ENCODE measurements around the gene MAPK1IP1L.
"Not testable (repeated sequence)": the region's sequence is repeated elsewhere in the genome, so short reads cannot be mapped to it uniquely, and the experiment has no call there.

The MAPK1IP1L gene

DNA sequence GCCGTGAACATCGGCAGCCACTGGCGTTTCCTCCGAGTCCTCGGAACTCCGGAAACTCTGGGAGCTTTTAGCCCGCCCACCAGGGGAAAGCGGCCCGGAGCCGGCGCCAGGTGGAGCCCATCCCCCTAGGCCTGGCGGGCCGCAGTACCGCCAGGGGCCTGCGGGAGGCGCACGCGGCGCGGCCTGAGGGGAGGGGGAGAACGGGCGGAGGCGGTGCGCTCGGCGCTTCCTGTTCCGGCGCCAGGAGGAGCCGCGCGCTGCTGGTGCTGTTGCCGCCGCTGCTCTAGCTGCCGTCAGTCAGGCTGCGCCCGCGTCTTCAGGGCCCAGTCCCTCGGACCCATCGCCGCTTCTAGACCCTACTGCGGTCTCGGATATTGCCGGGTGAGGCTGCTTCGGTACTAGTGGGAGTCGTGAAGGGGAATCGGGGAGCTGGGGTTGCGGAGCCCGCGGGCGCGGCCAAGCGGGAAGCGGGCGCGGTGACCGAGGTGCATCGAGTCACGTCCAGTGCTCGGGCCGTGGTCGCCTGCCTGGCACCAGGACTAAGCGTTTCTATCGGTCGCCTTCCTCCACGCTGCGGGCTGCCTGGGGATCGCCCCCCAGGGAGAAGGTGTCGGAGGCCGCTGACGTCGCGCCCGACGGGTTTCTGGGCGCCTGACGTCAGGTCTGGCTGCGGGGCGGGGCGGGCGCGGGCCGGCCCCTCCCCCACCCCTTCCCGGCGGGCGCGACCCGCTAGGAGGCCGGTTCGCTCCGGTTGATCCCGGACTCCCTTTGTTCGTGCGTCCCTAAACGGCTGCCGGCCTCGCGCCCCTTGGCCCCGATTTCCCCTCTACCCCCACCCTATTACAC, at the start of gene MAPK1IP1L:
MAPK1IP1L (plus strand) TSS at position 225 of the 846 bp plus-strand sequence. CDS start 10,037 bp downstream, outside the sequence.
- DNase-seq, result peak; percentile 30

DNA sequence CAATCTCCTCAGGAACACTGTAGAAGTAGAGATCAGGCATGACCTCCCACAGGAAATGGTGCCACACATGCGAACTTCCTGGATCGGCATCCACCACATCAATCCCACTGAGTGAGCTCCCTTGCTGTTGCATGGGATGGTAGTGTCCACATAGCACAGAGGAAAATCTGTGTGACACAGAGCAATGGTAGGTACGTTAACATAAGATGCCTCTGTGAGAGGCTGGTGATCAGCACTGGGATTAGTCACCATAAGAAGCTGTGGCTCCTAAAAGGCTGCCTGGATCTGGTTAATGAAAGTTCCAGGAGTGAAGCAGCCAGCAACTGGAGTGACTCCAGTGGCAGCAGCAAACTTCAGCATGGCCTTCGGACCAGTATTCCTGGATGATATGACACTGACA, 46.4 kb upstream of the MAPK1IP1L start:
- DNase-seq, result no peak

DNA sequence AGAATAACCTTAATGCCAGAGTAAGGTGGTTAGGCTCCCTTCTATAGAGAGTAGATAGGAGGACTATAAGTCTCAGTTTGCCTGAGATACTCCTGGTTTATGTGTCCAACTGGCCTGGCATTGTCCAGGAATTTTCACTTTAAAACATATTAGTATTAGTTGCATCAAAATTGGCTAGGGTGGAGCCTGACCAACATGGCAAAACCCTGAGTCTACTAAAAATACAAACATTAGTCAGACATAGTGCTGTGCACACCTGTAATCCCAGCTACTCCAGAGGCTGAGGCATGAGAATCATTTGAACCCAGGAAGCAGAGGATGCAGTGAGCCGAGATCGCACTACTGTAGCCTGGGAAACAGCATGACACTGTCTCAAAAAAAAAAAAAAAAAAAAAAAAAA, 36.4 kb upstream of the MAPK1IP1L start:
- DNase-seq, result no peak

DNA sequence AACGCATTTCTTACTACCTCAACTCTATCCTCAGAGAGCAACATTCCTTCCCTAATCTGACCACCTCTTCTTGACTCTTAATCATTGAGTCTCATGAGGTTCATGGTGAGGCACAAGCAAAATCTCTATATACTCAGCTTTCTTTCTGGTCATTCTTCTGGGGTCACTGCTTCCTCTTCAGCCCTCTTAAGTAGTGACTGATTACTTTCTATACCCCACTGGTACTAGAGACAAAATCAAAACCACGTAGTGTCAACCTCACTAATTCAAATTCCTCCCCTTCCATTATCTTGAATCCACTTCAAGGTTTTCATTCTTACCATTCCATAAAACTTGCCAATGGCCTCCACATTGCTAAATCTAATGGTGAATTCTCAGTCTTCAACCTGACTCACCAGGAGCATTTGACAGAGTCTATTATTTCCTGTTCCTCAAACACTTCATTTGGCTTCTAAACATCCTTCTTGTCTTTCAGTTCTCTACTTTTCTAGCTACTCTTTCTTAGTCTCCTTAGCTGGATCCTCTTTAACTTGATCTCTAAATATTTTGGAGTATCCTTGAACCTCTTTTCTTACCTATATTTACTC, 31.4 kb upstream of the MAPK1IP1L start:
- DNase-seq, result no peak

DNA sequence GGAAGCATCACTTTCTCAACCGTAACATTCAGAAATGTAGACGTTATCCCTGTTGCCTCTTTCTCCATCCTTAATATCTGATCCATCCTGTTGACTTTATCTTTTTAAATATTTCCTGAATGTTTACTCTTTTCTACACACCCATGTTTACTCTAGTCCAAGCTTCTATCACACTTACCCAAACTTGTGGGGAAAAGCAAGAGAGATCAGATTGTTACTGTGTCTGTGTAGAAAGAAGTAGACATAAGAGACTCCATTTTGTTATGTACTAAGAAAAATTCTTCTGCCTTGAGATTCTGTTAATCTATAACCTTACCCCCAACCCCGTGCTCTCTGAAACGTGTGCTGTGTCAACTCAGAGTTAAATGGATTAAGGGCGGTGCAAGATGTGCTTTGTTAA, 27.1 kb upstream of the MAPK1IP1L start:
- not testable (repeated sequence) for DNase-seq

DNA sequence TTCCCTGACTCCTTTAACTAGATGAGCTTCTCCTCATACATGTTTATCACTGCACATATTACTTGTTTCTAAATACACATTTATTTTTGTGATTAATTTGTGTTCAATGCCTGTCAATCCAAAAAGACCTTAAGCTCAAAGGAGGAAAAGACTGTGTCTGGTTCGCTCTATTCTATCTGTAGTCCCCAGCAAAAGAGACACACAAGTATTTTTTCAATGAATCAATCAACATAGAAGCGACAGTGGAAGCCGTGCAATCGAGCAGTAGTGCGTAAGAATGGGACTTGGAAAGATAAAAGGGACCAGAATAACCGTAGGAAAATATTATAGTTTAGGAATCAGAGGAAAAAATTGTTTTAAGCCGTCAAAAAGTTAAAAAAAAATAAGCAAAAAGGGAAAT, 25.5 kb upstream of the MAPK1IP1L start:
- no peak for DNase-seq

DNA sequence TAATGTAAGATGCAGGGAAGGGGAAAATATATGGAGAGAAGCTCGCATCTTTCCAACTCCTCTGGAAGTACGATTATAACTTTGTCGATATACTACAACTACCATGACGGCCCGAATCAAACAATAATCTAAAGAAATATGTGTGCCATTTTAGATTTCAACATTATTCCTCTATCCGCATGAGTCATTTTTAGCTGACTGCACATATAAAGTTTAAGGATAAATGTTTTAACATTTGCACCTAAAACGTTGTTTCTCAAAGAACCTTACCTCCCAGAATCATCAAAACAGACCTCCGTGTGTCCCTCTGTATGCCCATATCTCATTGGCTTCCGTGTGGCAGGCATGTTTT, 25.0 kb upstream of the MAPK1IP1L start:
- no peak for DNase-seq

DNA sequence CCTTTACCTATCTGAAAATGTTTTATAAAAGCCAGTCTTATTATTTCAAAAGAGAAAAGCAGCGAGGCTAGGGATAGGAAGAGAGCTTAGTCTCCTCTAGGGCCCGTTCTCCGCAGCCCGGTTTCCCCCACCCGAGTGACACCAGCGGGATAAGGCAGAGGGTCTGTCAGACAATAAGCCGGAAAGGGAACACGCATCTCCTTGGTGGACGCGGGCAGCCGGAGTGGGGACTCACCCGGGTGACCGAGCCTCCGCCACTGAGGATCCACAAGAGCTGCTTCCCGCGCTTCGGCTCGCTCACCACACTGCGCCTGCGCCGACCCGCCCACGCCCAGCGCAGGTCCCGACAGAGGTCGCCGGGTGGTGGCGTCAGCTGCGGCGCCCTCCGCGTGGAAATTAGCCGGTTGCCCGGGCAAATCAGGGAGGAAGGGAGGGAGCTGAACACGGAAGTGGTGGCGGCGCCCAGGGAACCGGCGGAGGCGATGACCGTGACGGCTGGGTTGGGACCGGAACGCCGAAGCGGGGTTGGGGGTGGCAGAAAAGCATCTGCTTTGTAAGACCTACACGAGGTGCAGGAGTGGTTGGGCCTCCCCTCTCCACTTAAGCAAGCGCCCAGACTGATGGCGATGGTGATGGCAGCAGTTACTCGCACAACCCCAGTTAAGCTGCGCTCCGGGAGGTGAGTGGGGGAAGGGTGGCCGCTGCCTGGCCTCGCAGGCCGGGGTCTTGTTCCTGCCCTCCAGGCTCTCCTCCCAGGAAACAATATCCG, 24.5 kb upstream of the MAPK1IP1L start, which contains the start of the genes SOCS4 and WDHD1:
SOCS4 (plus strand) TSS at position 444 of the 769 bp plus-strand sequence. CDS start 15,806 bp downstream, outside the sequence.
WDHD1 (minus strand) TSS at position 307 of the 769 bp plus-strand sequence. CDS start 312 bp downstream, outside the sequence.
- DNase-seq, result peak; percentile 37

DNA sequence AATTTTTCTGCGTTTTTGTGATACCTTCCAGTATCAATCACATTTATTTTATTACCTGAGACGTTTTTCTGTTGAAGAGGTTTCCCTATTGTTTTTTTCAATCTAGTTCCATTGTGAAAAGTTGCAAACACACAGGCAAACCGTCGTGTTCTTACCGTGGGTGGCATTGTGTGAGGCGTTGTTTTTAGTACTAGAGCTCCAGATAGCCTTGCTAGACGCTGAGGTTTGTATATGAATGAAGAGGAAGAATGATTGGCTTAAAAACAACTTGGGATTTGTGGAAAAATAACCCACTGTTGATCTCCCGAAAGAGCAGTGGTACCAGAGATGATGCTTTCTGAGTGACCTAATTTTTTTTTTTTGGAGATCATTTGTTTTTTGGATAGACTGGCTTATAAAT, 23.4 kb upstream of the MAPK1IP1L start:
- no peak for DNase-seq

DNA sequence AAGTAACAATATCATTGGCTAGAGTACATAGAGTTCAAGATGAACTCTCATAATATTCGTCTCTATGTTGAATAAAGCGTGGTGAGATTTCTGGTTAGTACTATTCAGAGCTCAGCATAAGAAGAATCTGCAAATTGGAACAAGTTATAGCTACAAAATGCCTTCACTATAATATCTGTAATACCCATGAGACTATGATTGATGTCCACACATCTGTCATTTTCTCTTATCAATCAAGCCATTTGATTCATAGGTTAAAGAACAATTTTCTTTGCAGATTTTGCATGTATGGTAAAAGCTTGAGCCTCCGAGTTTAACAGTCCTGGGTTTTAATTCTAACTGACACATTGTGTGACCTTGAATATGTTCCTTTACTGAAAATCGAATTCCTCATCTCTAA, 23.0 kb upstream of the MAPK1IP1L start:
- no peak for DNase-seq

DNA sequence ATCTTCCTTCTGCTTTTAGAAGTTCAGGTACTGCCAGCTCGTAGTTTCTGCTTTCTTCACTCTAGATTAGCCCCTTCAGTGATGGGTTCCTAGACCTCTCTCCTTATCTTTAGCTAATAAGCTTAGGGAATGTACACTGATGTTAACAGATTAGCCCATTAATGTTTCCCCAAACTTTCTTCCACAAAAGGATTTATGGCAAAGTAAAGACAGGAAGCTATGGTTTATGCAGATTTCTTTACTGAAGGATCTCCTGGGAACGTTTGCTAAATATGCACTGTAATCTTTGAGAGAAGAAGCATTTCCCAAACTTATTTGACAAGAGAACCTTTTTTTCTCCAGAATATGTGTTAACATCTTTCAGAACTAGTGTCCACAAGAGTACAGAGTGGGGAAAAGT, 20.3 kb upstream of the MAPK1IP1L start:
- no peak for DNase-seq

DNA sequence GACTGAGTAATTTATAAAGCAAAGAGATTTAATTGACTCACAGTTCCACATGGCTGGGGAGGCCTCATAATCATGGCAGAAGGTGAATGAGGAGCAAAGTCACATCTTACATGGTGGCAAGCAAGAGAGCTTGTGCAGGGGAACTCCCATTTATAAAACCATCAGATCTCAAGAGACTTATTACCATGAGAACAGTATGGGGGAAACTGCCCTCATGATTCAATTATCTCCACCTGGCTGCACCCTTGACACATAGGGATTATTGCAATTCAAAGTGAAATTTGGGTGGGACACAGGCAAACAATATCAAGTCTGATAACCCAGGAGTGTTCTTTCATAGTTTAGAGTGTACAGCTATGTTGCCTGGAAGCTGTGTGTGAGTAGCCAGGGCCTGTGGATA, 13.5 kb upstream of the MAPK1IP1L start:
- DNase-seq, result not testable (repeated sequence)

DNA sequence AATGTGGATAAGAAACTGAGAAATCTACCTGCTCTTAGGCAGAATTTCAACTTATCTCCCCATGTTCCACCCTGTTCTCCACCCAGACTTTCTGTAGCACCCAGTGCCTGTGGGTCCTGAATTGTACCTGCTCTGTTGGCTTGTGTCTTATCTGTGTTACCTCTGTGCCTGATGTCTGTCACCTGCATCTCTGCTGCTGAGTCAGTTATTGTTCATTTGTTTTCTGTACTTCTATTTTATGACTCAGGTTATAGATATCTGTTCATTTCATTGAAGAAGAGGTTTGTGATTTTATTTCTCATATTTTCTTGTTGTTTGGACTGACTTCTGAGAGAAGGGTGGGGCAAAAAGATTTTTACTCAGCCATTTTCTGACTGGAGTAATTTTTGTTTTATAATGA, 12.7 kb upstream of the MAPK1IP1L start:
- no peak for DNase-seq

DNA sequence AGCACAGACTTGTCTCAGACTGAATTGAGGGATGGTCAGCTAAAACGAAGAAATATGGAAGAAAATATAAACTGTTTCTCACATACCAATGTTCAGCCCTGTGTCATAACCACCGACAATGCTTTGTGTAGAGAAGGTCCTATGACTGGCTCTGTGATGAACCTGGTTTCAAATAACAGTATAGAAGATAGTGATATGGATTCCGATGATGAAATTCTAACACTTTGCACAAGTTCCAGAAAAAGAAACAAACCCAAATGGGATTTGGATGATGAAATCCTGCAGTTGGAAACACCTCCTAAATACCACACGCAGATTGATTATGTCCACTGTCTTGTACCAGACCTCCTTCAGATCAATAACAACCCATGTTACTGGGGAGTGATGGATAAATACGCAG, 7.9 kb upstream of the MAPK1IP1L start:
- DNase-seq, result no peak

DNA sequence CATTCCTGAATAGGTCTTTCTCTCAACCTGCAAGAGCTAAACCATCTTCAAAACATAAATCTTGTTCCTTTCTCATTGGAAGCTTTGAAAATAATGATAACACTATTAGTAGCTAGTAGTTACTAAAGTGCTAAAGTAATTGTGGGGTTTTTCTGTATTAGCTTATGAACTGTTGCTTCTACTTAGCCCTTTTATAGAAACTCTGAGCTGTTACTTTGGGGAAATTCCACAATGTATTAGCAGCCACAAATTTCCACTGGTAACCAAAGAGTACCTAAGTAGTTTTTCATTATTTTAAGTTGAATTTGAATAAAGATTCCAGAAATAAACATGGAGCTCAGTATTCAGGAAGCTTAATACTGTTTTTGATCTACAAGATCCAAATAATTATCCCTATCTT, 6.4 kb upstream of the MAPK1IP1L start:
- DNase-seq, result no peak

DNA sequence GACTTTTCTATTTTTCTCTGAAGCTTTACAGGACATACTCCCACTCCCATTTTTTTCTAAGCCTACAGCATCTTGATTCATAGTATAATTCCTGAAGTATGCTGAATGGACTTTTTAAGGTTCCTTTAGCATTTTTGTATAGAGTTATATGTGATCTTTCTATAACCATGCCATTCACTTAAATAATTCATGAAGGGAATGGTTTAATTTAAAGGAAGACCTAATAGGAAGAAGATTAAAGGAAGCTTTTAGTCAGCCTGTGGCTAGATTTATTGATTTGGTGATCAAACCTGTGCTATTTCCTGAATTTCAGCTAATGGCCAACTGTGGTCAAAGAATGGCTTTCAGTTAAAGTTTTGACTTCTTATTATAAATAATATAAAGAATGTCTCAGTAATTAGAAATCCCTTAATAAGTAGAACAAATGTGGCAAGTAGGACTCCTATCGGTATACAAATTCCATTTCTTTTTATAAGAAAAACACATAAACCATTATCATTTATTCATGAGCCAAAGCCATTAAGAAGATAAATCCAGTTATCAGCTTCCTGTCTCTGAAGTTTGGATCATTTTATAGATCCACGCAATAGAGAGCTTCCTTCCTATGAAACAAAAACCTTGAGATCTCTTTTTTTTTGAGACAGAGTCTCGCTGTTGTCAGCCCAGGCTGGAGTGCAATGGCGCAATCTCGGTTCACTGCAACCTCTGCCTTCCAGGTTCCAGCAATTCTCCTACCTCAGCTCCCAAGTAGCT, 4.0 kb upstream of the MAPK1IP1L start:
- no peak for DNase-seq

DNA sequence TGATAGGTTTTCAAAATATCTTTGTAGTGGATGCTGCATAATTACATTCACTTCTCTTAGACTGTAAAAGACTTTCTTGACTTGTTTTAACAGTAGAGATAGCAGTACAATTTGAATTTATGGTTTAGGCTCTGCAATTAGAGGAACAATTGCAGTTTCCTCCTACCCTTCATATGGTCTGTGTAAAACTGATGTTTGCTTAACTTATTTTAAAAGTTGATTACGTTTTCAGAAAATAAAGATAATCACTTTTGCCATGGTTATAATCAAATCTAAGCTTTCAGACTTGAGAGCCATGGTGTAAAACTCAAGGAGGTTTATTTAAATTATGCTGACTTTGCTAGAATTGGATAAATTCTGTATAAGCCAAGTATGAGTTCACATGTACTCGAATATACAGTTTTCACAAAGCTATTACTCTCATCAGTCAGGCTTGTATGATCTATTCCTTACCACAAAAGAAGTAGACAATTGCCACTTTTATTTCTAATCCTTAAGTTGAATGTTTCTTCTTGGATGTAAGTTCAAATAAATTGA, 2.5 kb upstream of the MAPK1IP1L start:
- DNase-seq, result no peak

DNA sequence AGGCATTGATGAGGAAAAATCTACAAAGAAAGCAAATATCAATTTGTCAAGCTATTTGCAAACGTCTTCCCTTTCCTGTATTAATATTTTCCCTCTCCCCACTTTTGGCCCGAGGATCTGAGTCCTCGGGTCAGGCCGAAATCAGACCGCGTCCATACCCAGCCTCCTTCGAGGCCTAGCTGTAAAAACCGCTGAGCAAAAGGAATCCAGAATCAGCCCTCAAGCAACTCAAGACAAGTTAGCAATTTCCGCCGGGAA, 353 bp upstream of the MAPK1IP1L start:
- DNase-seq, result no peak

DNA sequence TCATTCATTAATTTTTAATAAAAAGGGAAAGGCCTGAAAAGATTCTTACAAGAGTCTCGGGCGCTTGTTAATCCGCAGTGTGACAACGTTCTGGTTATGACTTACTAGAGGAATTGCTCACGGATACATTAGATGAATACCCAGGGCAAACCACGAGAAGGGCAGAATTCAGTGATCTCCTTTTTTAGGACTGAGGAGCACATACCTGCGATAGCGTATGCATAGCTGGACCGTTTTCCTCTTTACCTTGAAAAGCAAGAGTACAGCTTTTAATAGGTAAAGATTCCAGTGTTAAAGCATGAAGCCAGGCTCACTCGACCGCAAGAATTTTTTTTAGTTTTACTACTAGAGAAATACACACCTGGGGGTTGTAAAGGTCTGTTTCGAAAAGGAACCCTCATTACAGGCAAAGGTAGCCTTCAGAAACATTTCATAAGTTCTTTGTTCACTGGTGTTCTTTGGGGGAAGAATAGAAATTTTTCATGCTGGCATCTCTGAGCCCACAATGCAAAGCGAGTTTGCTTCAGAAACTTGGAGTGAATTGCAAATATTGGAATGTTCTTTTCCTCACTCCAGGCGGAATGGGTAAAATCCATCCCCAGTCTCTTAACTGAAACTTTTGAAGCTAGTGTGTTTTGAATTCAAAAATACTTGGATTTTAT, 953 bp downstream of the MAPK1IP1L start:
- DNase-seq, result no peak

DNA sequence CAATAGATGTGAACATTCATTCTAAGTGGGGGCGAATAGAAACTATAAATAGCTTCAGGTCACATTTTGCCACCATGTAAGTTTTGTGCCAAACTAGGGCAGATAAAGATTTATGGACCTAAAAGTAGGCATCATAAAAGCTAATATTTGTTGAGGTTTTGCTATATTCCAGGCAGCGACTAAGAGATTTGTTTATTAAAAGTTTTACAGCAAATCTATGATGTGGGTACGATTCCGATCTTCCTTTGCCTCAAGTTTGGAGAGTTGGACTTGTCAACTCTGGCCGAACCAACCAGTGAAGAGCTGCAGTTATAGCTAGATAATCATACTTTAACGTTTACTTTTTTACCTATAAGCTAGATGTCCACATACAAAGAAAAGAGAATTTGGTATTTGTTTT, 1.6 kb downstream of the MAPK1IP1L start:
- no peak for DNase-seq

DNA sequence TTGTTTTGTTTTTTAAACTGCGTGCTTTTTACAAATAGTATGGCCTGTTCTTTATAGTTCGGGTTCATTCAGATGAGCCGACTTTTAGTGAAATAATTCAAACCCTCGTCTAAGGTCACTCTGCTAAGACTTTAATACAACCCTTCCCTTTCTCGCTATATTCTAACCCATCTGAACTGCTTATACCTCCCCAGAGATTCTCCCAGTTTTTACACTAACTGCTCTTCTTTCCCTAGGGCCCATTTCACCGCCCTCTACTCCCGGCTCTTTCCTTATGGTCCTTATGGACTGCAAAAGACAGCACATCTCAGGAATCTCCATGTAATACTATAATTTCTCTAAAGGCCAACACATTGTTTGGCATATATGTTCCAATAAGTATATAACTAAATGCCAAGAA, 2.1 kb downstream of the MAPK1IP1L start:
- no peak for DNase-seq

DNA sequence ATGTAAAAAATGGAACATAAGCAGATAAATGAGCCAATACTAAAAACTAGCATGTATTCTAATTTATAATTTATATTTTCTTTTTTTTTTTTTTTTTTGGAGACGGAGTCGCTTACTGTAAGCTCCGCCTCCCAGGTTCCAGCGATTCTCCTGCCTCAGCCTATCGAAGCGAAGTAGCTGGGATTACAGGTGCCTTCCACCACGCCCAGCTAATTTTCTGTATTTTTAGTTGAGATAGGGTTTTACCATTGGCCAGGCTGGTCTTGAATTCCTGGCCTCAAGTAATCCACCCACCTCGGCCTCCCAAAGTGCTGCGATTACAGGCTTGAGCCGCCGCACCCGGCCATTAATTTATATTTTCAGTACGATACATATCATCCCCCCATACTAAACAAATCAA, 2.7 kb downstream of the MAPK1IP1L start:
- DNase-seq, result no peak

Data from SIG-M5 (cell line).